Central memory CD8-positive, alpha-beta T cell (primary cell): Measurements from ENCODE around the gene ZNF263.

Source experiments
- ATAC-seq: fragments of 150-1000 bp; cut with Tn5 transposase; replicated peaks from 2 replicates; pipeline ENCODE4 v1.10.0; 2022; ENCODE audit warnings: mild to moderate bottlenecking, moderate FRiP score, moderate number of reproducible peaks; ENCODE audit not compliant: poor library complexity, severe bottlenecking; ENCODE audit errors: extremely low read depth
- DNase-seq, 2 donors: peaks; one replicate each; pipeline ENCODE4 v3.0.0; 2021; ENCODE audit warnings: low spot score in 2 of 2
- H3K27ac Mint-ChIP-seq: one replicate; pipeline ENCODE4 v1.8.0; 2022; ENCODE audit warnings: low read depth, mild to moderate bottlenecking, moderate library complexity, mixed read lengths
- H3K27me3 Mint-ChIP-seq: one replicate; pipeline ENCODE4 v1.8.0; 2022; ENCODE audit warnings: mixed read lengths
- H3K36me3 Mint-ChIP-seq: one replicate; pipeline ENCODE4 v1.8.0; 2022; ENCODE audit warnings: mild to moderate bottlenecking, moderate library complexity, mixed read lengths; ENCODE audit not compliant: insufficient read depth
- H3K4me1 Mint-ChIP-seq: one replicate; pipeline ENCODE4 v1.8.0; 2022; ENCODE audit warnings: mixed read lengths
- H3K4me3 Mint-ChIP-seq: one replicate; pipeline ENCODE4 v1.8.0; 2022; ENCODE audit warnings: mild to moderate bottlenecking, moderate library complexity, mixed read lengths
- H3K9me3 Mint-ChIP-seq: one replicate; pipeline ENCODE4 v1.8.0; 2022; ENCODE audit warnings: mixed read lengths

Gene ZNF263

GRCh38 chr16:3305109-3306068, 22.1 kb downstream of the ZNF263 start, which contains the start of the genes TIGD7 and ZNF75A:
Gene TIGD7 (minus strand): TSS chr16:3305430. CDS start chr16:3300614, 4,816 bp downstream.
Gene ZNF75A (plus strand): TSS chr16:3305497. CDS start chr16:3308429, 2,932 bp downstream.
- peak; percentile 93 for ATAC-seq
- peak within 1 kb of the TSS; percentile 57 for H3K27ac Mint-ChIP-seq
- H3K9me3 Mint-ChIP-seq: peaks cover 12% of the 10 kb centered on the region
- H3K4me1 Mint-ChIP-seq: peaks cover 19% of the 10 kb centered on the region
- peak; percentile 66 to 77 for DNase-seq
- no peaks in the 10 kb centered on the region for H3K27me3 Mint-ChIP-seq
- H3K4me3 Mint-ChIP-seq: peak within 1 kb of the TSS; percentile 74
- H3K36me3 Mint-ChIP-seq: peaks cover 23% of the 10 kb centered on the region

- Mint-ChIP-seq H3K9me3 (peaks cover 12% of the 10 kb centered on the region), H3K36me3 (peaks cover 24% of the 10 kb centered on the region), H3K4me3 (peak overlapping the region; percentile 74), H3K4me1 (peaks cover 19% of the 10 kb centered on the region), H3K27me3 (no peaks in the 10 kb centered on the region), H3K27ac (peak overlapping the region; percentile 57)
- ATAC-seq: no peak
- DNase-seq: no peak
These were observed 22.8 kb downstream of the ZNF263 start for GRCh38 chr16:3306078-3306477.

GRCh38 chr16:3311496-3311895, 28.2 kb downstream of the ZNF263 start:
- H3K27ac Mint-ChIP-seq: no peak overlapping the region
- peaks cover 19% of the 10 kb centered on the region for H3K4me1 Mint-ChIP-seq
- H3K36me3 Mint-ChIP-seq: peaks cover 37% of the 10 kb centered on the region
- H3K27me3 Mint-ChIP-seq: no peaks in the 10 kb centered on the region
- DNase-seq (no peak), ATAC-seq (no peak)
- no peak overlapping the region for H3K4me3 Mint-ChIP-seq
- H3K9me3 Mint-ChIP-seq: peaks cover 38% of the 10 kb centered on the region

- H3K36me3 Mint-ChIP-seq: peaks cover 31% of the 10 kb centered on the region
These were observed 34.2 kb downstream of the ZNF263 start for GRCh38 chr16:3317315-3317999.

GRCh38 chr16:3321816-3322215, 38.5 kb downstream of the ZNF263 start:
- Mint-ChIP-seq H3K36me3 (peaks cover 11% of the 10 kb centered on the region), H3K4me1 (no peaks in the 10 kb centered on the region), H3K27ac (no peak overlapping the region), H3K4me3 (no peak overlapping the region), H3K27me3 (no peaks in the 10 kb centered on the region), H3K9me3 (peaks cover 23% of the 10 kb centered on the region)
- DNase-seq (no peak), ATAC-seq (no peak)

More at GRCh38 chr16:3317315-3317999, 34.2 kb downstream of the ZNF263 start:
- Mint-ChIP-seq H3K9me3 (peaks cover 37% of the 10 kb centered on the region), H3K27ac (no peak overlapping the region), H3K4me3 (no peak overlapping the region), H3K27me3 (no peaks in the 10 kb centered on the region), H3K4me1 (no peaks in the 10 kb centered on the region)
- no peak for DNase-seq
- ATAC-seq: no peak

- DNase-seq (no peak), ATAC-seq (no peak)
- Mint-ChIP-seq H3K4me3 (no peak overlapping the region), H3K9me3 (peaks cover 14% of the 10 kb centered on the region), H3K36me3 (no peaks in the 10 kb centered on the region), H3K27me3 (no peaks in the 10 kb centered on the region), H3K27ac (no peak overlapping the region), H3K4me1 (no peaks in the 10 kb centered on the region)
These were observed 44.2 kb downstream of the ZNF263 start for GRCh38 chr16:3327514-3327913.

- peaks cover 14% of the 10 kb centered on the region for H3K9me3 Mint-ChIP-seq
- no peak overlapping the region for H3K4me3 Mint-ChIP-seq
- no peaks in the 10 kb centered on the region for H3K27me3 Mint-ChIP-seq
- no peaks in the 10 kb centered on the region for H3K4me1 Mint-ChIP-seq
- no peaks in the 10 kb centered on the region for H3K36me3 Mint-ChIP-seq
- no peak for ATAC-seq
- DNase-seq: no peak
- no peak overlapping the region for H3K27ac Mint-ChIP-seq
These were observed 44.8 kb downstream of the ZNF263 start for GRCh38 chr16:3328104-3328503.

GRCh38 chr16:3328643-3329042, 45.4 kb downstream of the ZNF263 start:
- no peaks in the 10 kb centered on the region for H3K36me3 Mint-ChIP-seq
- peaks cover 14% of the 10 kb centered on the region for H3K9me3 Mint-ChIP-seq
- no peak overlapping the region for H3K27ac Mint-ChIP-seq
- H3K4me1 Mint-ChIP-seq: no peaks in the 10 kb centered on the region
- H3K27me3 Mint-ChIP-seq: no peaks in the 10 kb centered on the region
- no peak for DNase-seq
- no peak overlapping the region for H3K4me3 Mint-ChIP-seq
- ATAC-seq: no peak
